SK-N-SH treated with all-trans-retinoic acid at 6 μM for 48 hours (cell line): Measurements from ENCODE around the gene XPNPEP2.

Experiments
- ATAC-seq: fragments of 200-7000 bp; cut with Tn5 transposase; 3 replicates; pipeline ENCODE4 v1.9.1; 2020; ENCODE audit warnings: mild to moderate bottlenecking, moderate library complexity
- ARNTL ChIP-seq: fragments of 450-650 bp; formaldehyde crosslinking; IDR thresholded peaks from 2 replicates; pipeline ENCODE4 v1.5.0; 2020; ENCODE audit warnings: low read depth, mild to moderate bottlenecking, moderate library complexity, borderline replicate concordance
- ESRRG ChIP-seq: fragments of 250-450 bp; sonication (Bioruptor Pico); IDR thresholded peaks from 2 replicates; pipeline ENCODE4 v1.6.1; 2021; ENCODE audit warnings: mild to moderate bottlenecking
- ISL1 ChIP-seq: fragments of 250-450 bp; sonication (Bioruptor Pico); IDR thresholded peaks from 2 replicates; pipeline ENCODE4 v2.1.2; 2022; ENCODE audit warnings: mild to moderate bottlenecking, moderate library complexity
- POU6F1 ChIP-seq: fragments of 250-450 bp; sonication (Bioruptor Pico); IDR thresholded peaks from 2 replicates; pipeline ENCODE4 v1.8.0; 2021; ENCODE audit warnings: low read depth, mild to moderate bottlenecking, moderate library complexity, borderline replicate concordance
- PPARA ChIP-seq: fragments of 250-450 bp; sonication (Bioruptor Pico); IDR thresholded peaks from 2 replicates; pipeline ENCODE4 v1.5.0; 2020; ENCODE audit warnings: mild to moderate bottlenecking, borderline replicate concordance
- TCF4 ChIP-seq: fragments of 250-450 bp; sonication (Bioruptor Pico); IDR thresholded peaks from 2 replicates; pipeline ENCODE4 v1.8.0; 2021; ENCODE audit warnings: mild to moderate bottlenecking, moderate library complexity, borderline replicate concordance
- TSHZ2 ChIP-seq: fragments of 250-450 bp; sonication (Bioruptor Pico); IDR thresholded peaks from 2 replicates; pipeline ENCODE4 v1.5.0; 2020; ENCODE audit warnings: mild to moderate bottlenecking, moderate library complexity
- ZFP3 ChIP-seq: fragments of 250-450 bp; sonication (Bioruptor Pico); IDR thresholded peaks from 2 replicates; pipeline ENCODE4 v1.5.0; 2020; ENCODE audit warnings: mild to moderate bottlenecking, moderate library complexity
- ZFP30 ChIP-seq: fragments of 450-650 bp; formaldehyde crosslinking; IDR thresholded peaks from 2 replicates; pipeline ENCODE4 v1.5.0; 2022; ENCODE audit warnings: mild to moderate bottlenecking, moderate library complexity
- ZNF565 ChIP-seq: fragments of 450-650 bp; formaldehyde crosslinking; conservative IDR thresholded peaks from 2 replicates; pipeline ENCODE4 v1.5.0; 2020; ENCODE audit warnings: low read depth, mild to moderate bottlenecking, moderate library complexity
- ZNF8 ChIP-seq: fragments of 450-650 bp; formaldehyde crosslinking; IDR thresholded peaks from 2 replicates; pipeline ENCODE4 v1.5.0; 2020; ENCODE audit warnings: mild to moderate bottlenecking, moderate library complexity
- TF ChIP-seq, protein P1 (sequence below): fragments of 250-450 bp; sonication (Bioruptor Pico); IDR thresholded peaks from 2 replicates; pipeline ENCODE4 v1.8.0; 2020; ENCODE audit warnings: mild to moderate bottlenecking, moderate library complexity, borderline replicate concordance
- TF ChIP-seq, protein P2 (sequence below): fragments of 250-450 bp; sonication (Bioruptor Pico); IDR thresholded peaks from 2 replicates; pipeline ENCODE4 v1.5.1; 2020; ENCODE audit warnings: low read depth, mild to moderate bottlenecking, moderate library complexity
- TF ChIP-seq, protein P3 (sequence below): fragments of 250-450 bp; sonication (Bioruptor Pico); IDR thresholded peaks from 2 replicates; pipeline ENCODE4 v1.5.1; 2021; ENCODE audit warnings: mild to moderate bottlenecking, moderate library complexity

Gene XPNPEP2

DNA sequence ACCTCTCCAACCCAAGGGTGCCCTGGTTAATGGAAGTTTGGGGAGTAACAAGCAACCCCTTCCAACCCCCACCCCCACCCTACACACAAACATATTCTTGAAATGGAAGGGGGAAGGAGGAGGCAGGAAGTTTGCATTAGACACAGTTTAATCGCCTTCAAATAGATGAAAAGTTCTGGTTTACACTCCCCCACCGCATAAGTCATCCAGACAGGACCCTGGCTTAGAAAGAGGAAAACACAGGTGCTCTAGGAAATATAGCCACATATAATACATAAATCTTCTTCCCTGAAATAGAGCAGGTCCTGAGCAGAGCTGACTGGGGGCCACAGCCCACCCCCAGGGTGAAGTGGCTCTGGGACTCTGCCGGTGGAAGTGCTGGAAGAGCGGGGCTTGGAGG, 66.0 kb downstream of the XPNPEP2 start (continued):
- TF ChIP-seq TSHZ2 (CRISPR knock-in tag): no peak

DNA sequence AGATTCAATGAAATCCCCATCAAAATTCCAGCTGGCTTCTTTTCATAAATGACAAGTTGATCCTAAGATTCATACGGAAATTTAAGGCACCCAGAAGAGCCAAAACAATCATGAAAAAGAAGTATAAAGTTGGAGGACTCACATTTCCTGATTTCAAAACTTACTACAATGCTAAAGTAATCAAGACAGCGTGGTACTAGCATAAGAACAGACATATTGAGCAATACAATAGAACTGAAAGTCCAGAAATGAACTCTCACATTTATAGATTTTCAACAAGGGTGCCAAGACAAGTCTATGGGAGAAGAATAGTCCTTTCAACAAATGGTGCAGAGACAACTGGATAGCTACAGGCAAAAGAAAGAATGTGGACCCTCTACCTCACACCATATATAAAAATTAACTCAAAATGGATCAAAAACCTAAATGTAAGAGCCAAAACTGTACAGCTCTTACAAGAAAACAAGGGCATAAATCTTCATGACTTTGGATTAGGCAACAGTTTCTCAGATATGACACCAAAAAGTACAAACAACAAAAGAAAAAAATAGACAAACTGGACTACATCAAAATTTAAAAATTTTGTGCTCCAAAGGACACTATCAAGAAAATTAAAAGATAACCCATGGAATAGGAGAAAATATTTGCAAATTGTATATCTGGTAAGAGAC, 69.5 kb downstream of the XPNPEP2 start:
- TF ChIP-seq ARNTL (no peak), TSHZ2 (CRISPR knock-in tag) (no peak), ISL1 (CRISPR knock-in tag) (no peak), ZFP3 (no peak), PPARA (CRISPR knock-in tag) (no peak), ESRRG (no peak)
- TF ChIP-seq, protein P1, sequence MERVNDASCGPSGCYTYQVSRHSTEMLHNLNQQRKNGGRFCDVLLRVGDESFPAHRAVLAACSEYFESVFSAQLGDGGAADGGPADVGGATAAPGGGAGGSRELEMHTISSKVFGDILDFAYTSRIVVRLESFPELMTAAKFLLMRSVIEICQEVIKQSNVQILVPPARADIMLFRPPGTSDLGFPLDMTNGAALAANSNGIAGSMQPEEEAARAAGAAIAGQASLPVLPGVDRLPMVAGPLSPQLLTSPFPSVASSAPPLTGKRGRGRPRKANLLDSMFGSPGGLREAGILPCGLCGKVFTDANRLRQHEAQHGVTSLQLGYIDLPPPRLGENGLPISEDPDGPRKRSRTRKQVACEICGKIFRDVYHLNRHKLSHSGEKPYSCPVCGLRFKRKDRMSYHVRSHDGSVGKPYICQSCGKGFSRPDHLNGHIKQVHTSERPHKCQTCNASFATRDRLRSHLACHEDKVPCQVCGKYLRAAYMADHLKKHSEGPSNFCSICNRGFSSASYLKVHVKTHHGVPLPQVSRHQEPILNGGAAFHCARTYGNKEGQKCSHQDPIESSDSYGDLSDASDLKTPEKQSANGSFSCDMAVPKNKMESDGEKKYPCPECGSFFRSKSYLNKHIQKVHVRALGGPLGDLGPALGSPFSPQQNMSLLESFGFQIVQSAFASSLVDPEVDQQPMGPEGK (CRISPR knock-in tag): no peak
- ATAC-seq: no peak

- TF ChIP-seq ZNF8 (CRISPR knock-in tag): peak; percentile 82
- no peak for TF ChIP-seq TCF4 (CRISPR knock-in tag)
- ATAC-seq: no peak
Observed at GRCh38 chrX:129808829-129809796, 70.3 kb downstream of the XPNPEP2 start.

DNA sequence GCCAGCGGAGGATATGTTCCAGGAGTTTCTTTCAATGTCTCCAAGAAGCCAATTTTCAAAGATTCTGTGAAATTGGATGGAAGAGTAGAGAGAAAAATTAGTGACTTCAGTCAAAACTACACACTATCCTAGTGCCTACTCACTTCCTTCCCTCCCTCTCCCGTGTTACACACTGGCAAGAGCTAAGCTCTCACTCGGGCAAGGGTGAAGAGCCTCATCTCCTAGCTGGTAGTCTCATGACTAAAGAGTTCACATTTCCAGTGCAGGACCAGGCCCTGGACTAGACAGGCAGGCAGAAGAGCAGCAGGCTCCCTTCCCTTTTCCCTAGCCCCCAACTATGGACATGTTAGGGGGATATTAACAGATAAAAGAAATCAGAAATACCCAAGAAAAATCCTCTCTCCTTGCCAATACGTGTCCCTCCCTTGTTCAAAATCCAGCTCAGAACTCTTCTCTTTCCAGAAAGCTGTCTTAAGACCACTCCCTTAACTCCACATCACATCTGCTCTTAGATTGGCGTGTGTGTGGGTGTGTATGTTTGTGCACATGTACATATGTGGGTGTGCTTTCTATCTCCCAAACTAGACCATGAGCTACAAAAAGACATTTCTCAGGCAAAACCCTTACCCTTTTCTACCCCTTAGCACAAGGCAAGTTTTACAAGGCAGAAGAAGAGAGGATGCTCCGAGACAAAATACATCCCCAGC, 75.0 kb downstream of the XPNPEP2 start:
- ATAC-seq: no peak
- TF ChIP-seq TSHZ2 (CRISPR knock-in tag) (no peak), ZNF565 (no peak), ZFP3 (no peak), ZFP30 (no peak), POU6F1 (no peak)
- TF ChIP-seq, protein P2, sequence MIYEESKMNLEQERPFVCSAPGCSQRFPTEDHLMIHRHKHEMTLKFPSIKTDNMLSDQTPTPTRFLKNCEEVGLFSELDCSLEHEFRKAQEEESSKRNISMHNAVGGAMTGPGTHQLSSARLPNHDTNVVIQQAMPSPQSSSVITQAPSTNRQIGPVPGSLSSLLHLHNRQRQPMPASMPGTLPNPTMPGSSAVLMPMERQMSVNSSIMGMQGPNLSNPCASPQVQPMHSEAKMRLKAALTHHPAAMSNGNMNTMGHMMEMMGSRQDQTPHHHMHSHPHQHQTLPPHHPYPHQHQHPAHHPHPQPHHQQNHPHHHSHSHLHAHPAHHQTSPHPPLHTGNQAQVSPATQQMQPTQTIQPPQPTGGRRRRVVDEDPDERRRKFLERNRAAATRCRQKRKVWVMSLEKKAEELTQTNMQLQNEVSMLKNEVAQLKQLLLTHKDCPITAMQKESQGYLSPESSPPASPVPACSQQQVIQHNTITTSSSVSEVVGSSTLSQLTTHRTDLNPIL (CRISPR knock-in tag): no peak
- TF ChIP-seq, protein P3, sequence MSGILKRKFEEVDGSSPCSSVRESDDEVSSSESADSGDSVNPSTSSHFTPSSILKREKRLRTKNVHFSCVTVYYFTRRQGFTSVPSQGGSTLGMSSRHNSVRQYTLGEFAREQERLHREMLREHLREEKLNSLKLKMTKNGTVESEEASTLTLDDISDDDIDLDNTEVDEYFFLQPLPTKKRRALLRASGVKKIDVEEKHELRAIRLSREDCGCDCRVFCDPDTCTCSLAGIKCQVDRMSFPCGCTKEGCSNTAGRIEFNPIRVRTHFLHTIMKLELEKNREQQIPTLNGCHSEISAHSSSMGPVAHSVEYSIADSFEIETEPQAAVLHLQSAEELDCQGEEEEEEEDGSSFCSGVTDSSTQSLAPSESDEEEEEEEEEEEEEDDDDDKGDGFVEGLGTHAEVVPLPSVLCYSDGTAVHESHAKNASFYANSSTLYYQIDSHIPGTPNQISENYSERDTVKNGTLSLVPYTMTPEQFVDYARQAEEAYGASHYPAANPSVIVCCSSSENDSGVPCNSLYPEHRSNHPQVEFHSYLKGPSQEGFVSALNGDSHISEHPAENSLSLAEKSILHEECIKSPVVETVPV (CRISPR knock-in tag): no peak
- TF ChIP-seq, protein P1 (CRISPR knock-in tag): no peak
